ENCODE data around the gene MARK3.

Gene MARK3

GRCh38 chr14:103421556-103421955, 36.3 kb downstream of the MARK3 start:
- Mint-ChIP-seq H3K36me3 (ENCODE audit: low read depth) (peaks cover 46% of the 10 kb centered on the region), H3K4me1 (ENCODE audit: low read depth) (peaks cover 48% of the 10 kb centered on the region), H3K9me3 (no peaks in the 10 kb centered on the region), H3K4me3 (no peak overlapping the region), H3K27me3 (no peaks in the 10 kb centered on the region), H3K27ac (no peak overlapping the region)
- intact Hi-C loops (cut with micrococcal nuclease), result no loop called here

- Mint-ChIP-seq H3K4me3 (no peak overlapping the region), H3K27me3 (no peaks in the 10 kb centered on the region), H3K36me3 (ENCODE audit: low read depth) (peaks cover 41% of the 10 kb centered on the region), H3K27ac (no peak overlapping the region), H3K4me1 (ENCODE audit: low read depth) (peaks cover 39% of the 10 kb centered on the region), H3K9me3 (no peaks in the 10 kb centered on the region)
- intact Hi-C loops (cut with micrococcal nuclease), result no loop called here
These were observed 37.8 kb downstream of the MARK3 start for GRCh38 chr14:103423050-103423461.

- H3K4me1 Mint-ChIP-seq (ENCODE audit: low read depth), result peaks cover 23% of the 10 kb centered on the region
- peaks cover 33% of the 10 kb centered on the region for H3K36me3 Mint-ChIP-seq (ENCODE audit: low read depth)
- no peaks in the 10 kb centered on the region for H3K27me3 Mint-ChIP-seq
- peak overlapping the region; percentile 69 for H3K27ac Mint-ChIP-seq
- intact Hi-C loops (cut with micrococcal nuclease), result no loop called here
- H3K4me3 Mint-ChIP-seq, result no peak overlapping the region
- no peaks in the 10 kb centered on the region for H3K9me3 Mint-ChIP-seq
These were observed 42.5 kb downstream of the MARK3 start for GRCh38 chr14:103427485-103428443.

GRCh38 chr14:103428723-103429556, 43.7 kb downstream of the MARK3 start:
- H3K27me3 Mint-ChIP-seq, result no peaks in the 10 kb centered on the region
- peaks cover 30% of the 10 kb centered on the region for H3K36me3 Mint-ChIP-seq (ENCODE audit: low read depth)
- H3K4me1 Mint-ChIP-seq (ENCODE audit: low read depth), result peaks cover 19% of the 10 kb centered on the region
- no peak overlapping the region for H3K4me3 Mint-ChIP-seq
- H3K27ac Mint-ChIP-seq, result no peak overlapping the region
- no peaks in the 10 kb centered on the region for H3K9me3 Mint-ChIP-seq
- intact Hi-C loops (cut with micrococcal nuclease), result no loop called here

- Mint-ChIP-seq H3K27me3 (no peaks in the 10 kb centered on the region), H3K9me3 (no peaks in the 10 kb centered on the region), H3K4me1 (ENCODE audit: low read depth) (peaks cover 19% of the 10 kb centered on the region), H3K36me3 (ENCODE audit: low read depth) (peaks cover 26% of the 10 kb centered on the region), H3K4me3 (no peak overlapping the region), H3K27ac (no peak overlapping the region)
- intact Hi-C loops (cut with micrococcal nuclease), result no loop called here
These were observed 45.1 kb downstream of the MARK3 start for GRCh38 chr14:103430358-103430757.

- intact Hi-C loops (cut with micrococcal nuclease), result no loop called here
These were observed 47.4 kb downstream of the MARK3 start for GRCh38 chr14:103432627-103433026.

GRCh38 chr14:103433916-103434563, 48.8 kb downstream of the MARK3 start:
- peaks cover 42% of the 10 kb centered on the region for H3K36me3 Mint-ChIP-seq (ENCODE audit: low read depth)
- peaks cover 14% of the 10 kb centered on the region for H3K4me1 Mint-ChIP-seq (ENCODE audit: low read depth)
- H3K9me3 Mint-ChIP-seq, result no peaks in the 10 kb centered on the region
- H3K27ac Mint-ChIP-seq, result no peak overlapping the region
- no peaks in the 10 kb centered on the region for H3K27me3 Mint-ChIP-seq
- intact Hi-C loops (cut with micrococcal nuclease), result no loop called here
- no peak overlapping the region for H3K4me3 Mint-ChIP-seq

More at GRCh38 chr14:103432627-103433026, 47.4 kb downstream of the MARK3 start:
- no peak overlapping the region for H3K4me3 Mint-ChIP-seq
- no peaks in the 10 kb centered on the region for H3K27me3 Mint-ChIP-seq
- no peaks in the 10 kb centered on the region for H3K9me3 Mint-ChIP-seq
- peaks cover 19% of the 10 kb centered on the region for H3K4me1 Mint-ChIP-seq (ENCODE audit: low read depth)
- H3K27ac Mint-ChIP-seq, result no peak overlapping the region
- H3K36me3 Mint-ChIP-seq (ENCODE audit: low read depth), result peaks cover 31% of the 10 kb centered on the region

GRCh38 chr14:103434868-103435442, 49.7 kb downstream of the MARK3 start:
- H3K36me3 Mint-ChIP-seq (ENCODE audit: low read depth), result peaks cover 51% of the 10 kb centered on the region
- intact Hi-C loops (cut with micrococcal nuclease), result no loop called here

GRCh38 chr14:103436533-103436932, 51.3 kb downstream of the MARK3 start:
- Mint-ChIP-seq H3K4me1 (ENCODE audit: low read depth) (peaks cover 22% of the 10 kb centered on the region), H3K9me3 (no peaks in the 10 kb centered on the region), H3K27ac (no peak overlapping the region), H3K27me3 (no peaks in the 10 kb centered on the region), H3K36me3 (ENCODE audit: low read depth) (peaks cover 49% of the 10 kb centered on the region), H3K4me3 (no peak overlapping the region)
- intact Hi-C loops (cut with micrococcal nuclease), result no loop called here

More at GRCh38 chr14:103434868-103435442, 49.7 kb downstream of the MARK3 start:
- H3K4me1 Mint-ChIP-seq (ENCODE audit: low read depth), result peaks cover 17% of the 10 kb centered on the region
- H3K4me3 Mint-ChIP-seq, result no peak overlapping the region
- H3K27ac Mint-ChIP-seq, result no peak overlapping the region
- H3K9me3 Mint-ChIP-seq, result no peaks in the 10 kb centered on the region
- no peaks in the 10 kb centered on the region for H3K27me3 Mint-ChIP-seq

- H3K4me3 Mint-ChIP-seq, result no peak overlapping the region
- H3K27me3 Mint-ChIP-seq, result no peaks in the 10 kb centered on the region
- H3K27ac Mint-ChIP-seq, result peak overlapping the region; percentile 81
- peaks cover 64% of the 10 kb centered on the region for H3K4me1 Mint-ChIP-seq (ENCODE audit: low read depth)
- intact Hi-C loops (cut with micrococcal nuclease), result loop anchor here (5.0 kb wide), 1 partner anchor 45 kb away; no protein-coding TSS in a partner anchor
- H3K36me3 Mint-ChIP-seq (ENCODE audit: low read depth), result peaks cover 41% of the 10 kb centered on the region
- H3K9me3 Mint-ChIP-seq, result no peaks in the 10 kb centered on the region
These were observed 57.1 kb downstream of the MARK3 start for GRCh38 chr14:103442288-103442687.

GRCh38 chr14:103443111-103443510, 57.9 kb downstream of the MARK3 start:
- Mint-ChIP-seq H3K4me1 (ENCODE audit: low read depth) (peaks cover 64% of the 10 kb centered on the region), H3K36me3 (ENCODE audit: low read depth) (peaks cover 46% of the 10 kb centered on the region)

GRCh38 chr14:103444837-103445524, 59.8 kb downstream of the MARK3 start:
- H3K4me1 Mint-ChIP-seq (ENCODE audit: low read depth), result peaks cover 54% of the 10 kb centered on the region
- H3K27me3 Mint-ChIP-seq, result no peaks in the 10 kb centered on the region
- no peak overlapping the region for H3K27ac Mint-ChIP-seq
- H3K36me3 Mint-ChIP-seq (ENCODE audit: low read depth), result peaks cover 27% of the 10 kb centered on the region
- intact Hi-C loops (cut with micrococcal nuclease), result loop anchor here (5.0 kb wide), 1 partner anchor 48 kb away; no protein-coding TSS in a partner anchor
- no peak overlapping the region for H3K4me3 Mint-ChIP-seq
- no peaks in the 10 kb centered on the region for H3K9me3 Mint-ChIP-seq

More at GRCh38 chr14:103443111-103443510, 57.9 kb downstream of the MARK3 start:
- Mint-ChIP-seq H3K4me3 (peak overlapping the region; percentile 73), H3K9me3 (no peaks in the 10 kb centered on the region), H3K27me3 (no peaks in the 10 kb centered on the region), H3K27ac (peak overlapping the region; percentile 81)
- intact Hi-C loops (cut with micrococcal nuclease), result loop anchor here (5.0 kb wide), 1 partner anchor 46 kb away; no protein-coding TSS in a partner anchor

- Mint-ChIP-seq H3K4me1 (ENCODE audit: low read depth) (peaks cover 54% of the 10 kb centered on the region), H3K4me3 (no peak overlapping the region)
- intact Hi-C loops (cut with micrococcal nuclease), result no loop called here
These were observed 60.6 kb downstream of the MARK3 start for GRCh38 chr14:103445806-103446205.

More at GRCh38 chr14:103445806-103446205, 60.6 kb downstream of the MARK3 start:
- Mint-ChIP-seq H3K9me3 (no peaks in the 10 kb centered on the region), H3K27me3 (no peaks in the 10 kb centered on the region), H3K36me3 (ENCODE audit: low read depth) (peaks cover 24% of the 10 kb centered on the region), H3K27ac (no peak overlapping the region)
